Measurements from ENCODE around the gene PTPN23.

DNA sequence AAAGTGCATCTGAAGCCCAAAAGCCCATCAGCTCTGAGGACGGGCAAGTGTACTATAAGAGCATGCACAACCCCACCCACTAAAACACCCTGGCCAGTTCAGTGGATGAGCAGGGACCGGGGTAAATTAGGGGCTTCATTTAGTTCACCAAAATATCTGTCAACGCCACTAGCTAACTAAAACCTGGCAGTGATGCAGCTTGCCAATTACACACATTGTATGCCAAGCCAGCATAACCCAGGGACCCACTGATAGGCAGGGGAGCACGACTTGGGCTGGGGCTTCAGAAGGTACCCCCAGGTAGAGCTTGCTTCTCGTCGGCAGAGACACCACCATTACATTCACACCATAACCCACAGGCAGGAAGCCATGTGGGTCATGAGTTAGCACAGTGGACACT is 47.0 kb downstream of the PTPN23 start:
- TF ChIP-seq CTCF (conservative IDR thresholded peaks at IDR 0.05; ENCODE audit: low read depth in 2 of 2) (no peak), EZH2phosphoT487 (IDR thresholded peaks at IDR 0.05; ENCODE audit: unreplicated experiment) (no peak), JUNB (IDR thresholded peaks at IDR 0.05; ENCODE audit: unreplicated experiment) (no peak), POLR2AphosphoS5 (IDR thresholded peaks at IDR 0.05; ENCODE audit: low read depth) (no peak), ZNF331 (CRISPR knock-in tag; IDR thresholded peaks at IDR 0.05; ENCODE audit: low read depth) (no peak), CREB1 (CRISPR knock-in tag; IDR thresholded peaks at IDR 0.05; ENCODE audit: low read depth) (no peak), EZH2 (IDR thresholded peaks at IDR 0.05; ENCODE audit: low read depth, unreplicated experiment) (no peak), NANOG (IDR thresholded peaks at IDR 0.05; ENCODE audit: borderline replicate concordance) (no peak)
- TF ChIP-seq, protein P1, sequence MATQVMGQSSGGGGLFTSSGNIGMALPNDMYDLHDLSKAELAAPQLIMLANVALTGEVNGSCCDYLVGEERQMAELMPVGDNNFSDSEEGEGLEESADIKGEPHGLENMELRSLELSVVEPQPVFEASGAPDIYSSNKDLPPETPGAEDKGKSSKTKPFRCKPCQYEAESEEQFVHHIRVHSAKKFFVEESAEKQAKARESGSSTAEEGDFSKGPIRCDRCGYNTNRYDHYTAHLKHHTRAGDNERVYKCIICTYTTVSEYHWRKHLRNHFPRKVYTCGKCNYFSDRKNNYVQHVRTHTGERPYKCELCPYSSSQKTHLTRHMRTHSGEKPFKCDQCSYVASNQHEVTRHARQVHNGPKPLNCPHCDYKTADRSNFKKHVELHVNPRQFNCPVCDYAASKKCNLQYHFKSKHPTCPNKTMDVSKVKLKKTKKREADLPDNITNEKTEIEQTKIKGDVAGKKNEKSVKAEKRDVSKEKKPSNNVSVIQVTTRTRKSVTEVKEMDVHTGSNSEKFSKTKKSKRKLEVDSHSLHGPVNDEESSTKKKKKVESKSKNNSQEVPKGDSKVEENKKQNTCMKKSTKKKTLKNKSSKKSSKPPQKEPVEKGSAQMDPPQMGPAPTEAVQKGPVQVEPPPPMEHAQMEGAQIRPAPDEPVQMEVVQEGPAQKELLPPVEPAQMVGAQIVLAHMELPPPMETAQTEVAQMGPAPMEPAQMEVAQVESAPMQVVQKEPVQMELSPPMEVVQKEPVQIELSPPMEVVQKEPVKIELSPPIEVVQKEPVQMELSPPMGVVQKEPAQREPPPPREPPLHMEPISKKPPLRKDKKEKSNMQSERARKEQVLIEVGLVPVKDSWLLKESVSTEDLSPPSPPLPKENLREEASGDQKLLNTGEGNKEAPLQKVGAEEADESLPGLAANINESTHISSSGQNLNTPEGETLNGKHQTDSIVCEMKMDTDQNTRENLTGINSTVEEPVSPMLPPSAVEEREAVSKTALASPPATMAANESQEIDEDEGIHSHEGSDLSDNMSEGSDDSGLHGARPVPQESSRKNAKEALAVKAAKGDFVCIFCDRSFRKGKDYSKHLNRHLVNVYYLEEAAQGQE (IDR thresholded peaks at IDR 0.05; ENCODE audit: unreplicated experiment) = no peak

All from GM23338 (cell line).